Duodenal mucosa (tissue), 2 donors: ENCODE measurements around the gene OR7A10.

Source experiments
- H3K27ac ChIP-seq: one replicate; pipeline ENCODE4 v1.7.0; 2013; ENCODE audit warnings: low read depth, low read length
- H3K27me3 ChIP-seq, 2 donors: one replicate each; pipeline ENCODE4 v1.7.0; 2013; ENCODE audit warnings: low read length in 2 of 2, control low read depth in 1 of 2; ENCODE audit not compliant: insufficient read depth in 2 of 2, control insufficient read depth in 1 of 2
- H3K36me3 ChIP-seq, 2 donors: one replicate each; pipeline ENCODE4 v1.7.0; 2013; ENCODE audit warnings: low read length in 2 of 2, control low read depth in 1 of 2; ENCODE audit not compliant: insufficient read depth in 2 of 2, control insufficient read depth in 1 of 2
- H3K4me1 ChIP-seq, 2 donors: one replicate each; pipeline ENCODE4 v1.7.0; 2013; ENCODE audit warnings: low read length in 2 of 2, control low read depth in 1 of 2; ENCODE audit not compliant: insufficient read depth in 2 of 2, control insufficient read depth in 1 of 2
- H3K4me3 ChIP-seq, 2 donors: one replicate each; pipeline ENCODE4 v1.7.0; 2013; ENCODE audit warnings: low read length in 2 of 2, low read depth in 1 of 2
- H3K9ac ChIP-seq, 2 donors: one replicate each; pipeline ENCODE4 v1.7.0; 2013; ENCODE audit warnings: low read length in 2 of 2, low read depth in 1 of 2
- H3K9me3 ChIP-seq, 2 donors: one replicate each; pipeline ENCODE4 v1.7.0; 2013; ENCODE audit warnings: low read length in 2 of 2, control low read depth in 1 of 2; ENCODE audit not compliant: control insufficient read depth in 1 of 2

Gene OR7A10

GRCh38 chr19:14835011-14835410 lies 13.7 kb downstream of the OR7A10 start, which contains the start of the genes OR7A5 and OR7C1:
TSS of gene OR7A5 (minus strand) at chr19:14835185. CDS start at chr19:14828241, 6,944 bp downstream.
TSS of gene OR7C1 (minus strand) at chr19:14835185. CDS start at chr19:14800136, 35,049 bp downstream.
- Histone ChIP-seq H3K9me3 (no peaks in the 10 kb centered on the region), H3K36me3 (no peaks in the 10 kb centered on the region), H3K4me1 (no peaks in the 10 kb centered on the region), H3K27ac (no peak within 1 kb of the TSS), H3K27me3 (no peaks in the 10 kb centered on the region), H3K9ac (no peak within 1 kb of the TSS), H3K4me3 (no peak within 1 kb of the TSS)

GRCh38 chr19:14830702-14831101 lies 18.0 kb downstream of the OR7A10 start:
- no peaks in the 10 kb centered on the region for H3K9me3 ChIP-seq
- no peak overlapping the region for H3K27ac ChIP-seq
- H3K27me3 ChIP-seq, result no peaks in the 10 kb centered on the region
- H3K4me3 ChIP-seq, result no peak overlapping the region
- no peaks in the 10 kb centered on the region for H3K4me1 ChIP-seq
- H3K36me3 ChIP-seq, result no peaks in the 10 kb centered on the region
- H3K9ac ChIP-seq, result no peak overlapping the region

- H3K9ac ChIP-seq, result no peak overlapping the region
- no peaks in the 10 kb centered on the region for H3K36me3 ChIP-seq
- no peak overlapping the region for H3K27ac ChIP-seq
- peaks cover 0 to 4% of the 10 kb centered on the region in 2 donors for H3K27me3 ChIP-seq
- no peaks in the 10 kb centered on the region for H3K4me1 ChIP-seq
- H3K9me3 ChIP-seq, result peaks cover 0 to 2% of the 10 kb centered on the region in 2 donors
- H3K4me3 ChIP-seq, result no peak overlapping the region
Observed at GRCh38 chr19:14826006-14826405, 22.7 kb downstream of the OR7A10 start.

- Histone ChIP-seq H3K9me3 (peaks cover 0 to 2% of the 10 kb centered on the region in 2 donors), H3K36me3 (no peaks in the 10 kb centered on the region), H3K4me1 (no peaks in the 10 kb centered on the region), H3K27ac (no peak overlapping the region), H3K9ac (no peak overlapping the region), H3K27me3 (peaks cover 0 to 4% of the 10 kb centered on the region in 2 donors), H3K4me3 (no peak overlapping the region)
Observed at GRCh38 chr19:14821937-14822336, 26.8 kb downstream of the OR7A10 start.

- no peaks in the 10 kb centered on the region for H3K36me3 ChIP-seq
- no peaks in the 10 kb centered on the region for H3K4me1 ChIP-seq
- no peak overlapping the region for H3K4me3 ChIP-seq
- H3K9me3 ChIP-seq, result no peaks in the 10 kb centered on the region
- H3K27ac ChIP-seq, result no peak overlapping the region
- H3K27me3 ChIP-seq, result no peaks in the 10 kb centered on the region
- H3K9ac ChIP-seq, result no peak overlapping the region
Observed at GRCh38 chr19:14818588-14818987, 30.1 kb downstream of the OR7A10 start.

- Histone ChIP-seq H3K36me3 (no peaks in the 10 kb centered on the region), H3K9ac (no peak overlapping the region), H3K9me3 (no peaks in the 10 kb centered on the region), H3K4me1 (no peaks in the 10 kb centered on the region), H3K4me3 (no peak overlapping the region), H3K27me3 (no peaks in the 10 kb centered on the region), H3K27ac (no peak overlapping the region)
Observed at GRCh38 chr19:14817052-14817451, 31.7 kb downstream of the OR7A10 start.

- H3K27me3 ChIP-seq, result no peaks in the 10 kb centered on the region
- no peaks in the 10 kb centered on the region for H3K36me3 ChIP-seq
- no peak overlapping the region for H3K27ac ChIP-seq
- no peaks in the 10 kb centered on the region for H3K9me3 ChIP-seq
- H3K4me1 ChIP-seq, result no peaks in the 10 kb centered on the region
- no peak overlapping the region for H3K9ac ChIP-seq
- no peak overlapping the region for H3K4me3 ChIP-seq
Observed at GRCh38 chr19:14814982-14815652, 33.6 kb downstream of the OR7A10 start.

- Histone ChIP-seq H3K9me3 (no peaks in the 10 kb centered on the region), H3K27ac (no peak overlapping the region), H3K9ac (no peak overlapping the region), H3K27me3 (no peaks in the 10 kb centered on the region), H3K36me3 (no peaks in the 10 kb centered on the region), H3K4me3 (no peak overlapping the region), H3K4me1 (no peaks in the 10 kb centered on the region)
Observed at GRCh38 chr19:14809272-14810057, 39.3 kb downstream of the OR7A10 start.

- Histone ChIP-seq H3K4me3 (no peak overlapping the region), H3K9ac (no peak overlapping the region), H3K9me3 (no peaks in the 10 kb centered on the region), H3K27me3 (no peaks in the 10 kb centered on the region), H3K27ac (no peak overlapping the region), H3K4me1 (no peaks in the 10 kb centered on the region), H3K36me3 (no peaks in the 10 kb centered on the region)
Observed at GRCh38 chr19:14804765-14805164, 44.0 kb downstream of the OR7A10 start.

GRCh38 chr19:14798760-14799159 lies 50.0 kb downstream of the OR7A10 start:
- Histone ChIP-seq H3K9ac (no peak overlapping the region), H3K4me3 (no peak overlapping the region), H3K9me3 (no peaks in the 10 kb centered on the region), H3K4me1 (no peaks in the 10 kb centered on the region), H3K27ac (no peak overlapping the region), H3K36me3 (no peaks in the 10 kb centered on the region), H3K27me3 (no peaks in the 10 kb centered on the region)
